Activated CD8-positive, alpha-beta memory T cell treated with anti-CD3 and anti-CD28 coated beads for 4 hours (primary cell): ENCODE results near the gene ZFYVE21.
"Not testable (repeated sequence)": the region's sequence is repeated elsewhere in the genome, so short reads cannot be mapped to it uniquely, and the experiment has no call there.

Experiments
- DNase-seq, 2 donors: peaks; one replicate each; pipeline ENCODE4 v3.0.0-alpha.2; 2020; ENCODE audit warnings: low read depth in 2 of 2

Gene ZFYVE21

GRCh38 chr14:103715052-103716000, at the start of gene ZFYVE21, which contains the start of gene XRCC3:
Gene ZFYVE21 (plus strand): TSS chr14:103715810. CDS start chr14:103715842, 32 bp downstream.
Gene XRCC3 (minus strand): TSS chr14:103715451. CDS start chr14:103711087, 4,364 bp downstream.
- peak; percentile 99 for DNase-seq

- DNase-seq: no peak
These were observed 47.9 kb upstream of the ZFYVE21 start for GRCh38 chr14:103667671-103668070.

GRCh38 chr14:103668117-103668516, 47.5 kb upstream of the ZFYVE21 start:
- no peak for DNase-seq

- no peak for DNase-seq
These were observed 46.2 kb upstream of the ZFYVE21 start for GRCh38 chr14:103669370-103669769.

DNA sequence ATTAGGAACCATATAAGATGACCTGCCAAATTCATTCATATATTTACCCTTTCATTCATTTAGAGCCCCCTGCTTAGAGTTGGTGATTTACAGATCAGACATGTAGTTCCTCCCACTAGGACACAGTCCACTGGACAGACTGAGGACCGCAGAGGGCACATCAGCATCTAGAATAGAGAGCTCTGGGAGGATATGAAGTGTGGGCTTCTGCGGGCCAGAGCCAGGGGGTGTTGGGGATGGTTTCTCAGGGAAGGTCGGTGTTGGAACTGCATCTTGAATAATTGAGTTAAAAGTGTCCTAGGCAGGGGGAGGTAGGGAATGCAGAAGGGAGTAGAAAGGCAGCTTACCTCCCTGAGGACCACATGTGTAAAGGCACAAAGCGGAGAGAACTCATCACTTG, 43.7 kb upstream of the ZFYVE21 start:
- no peak for DNase-seq

- DNase-seq: no peak
These were observed 39.7 kb upstream of the ZFYVE21 start for GRCh38 chr14:103675957-103676356.

DNA sequence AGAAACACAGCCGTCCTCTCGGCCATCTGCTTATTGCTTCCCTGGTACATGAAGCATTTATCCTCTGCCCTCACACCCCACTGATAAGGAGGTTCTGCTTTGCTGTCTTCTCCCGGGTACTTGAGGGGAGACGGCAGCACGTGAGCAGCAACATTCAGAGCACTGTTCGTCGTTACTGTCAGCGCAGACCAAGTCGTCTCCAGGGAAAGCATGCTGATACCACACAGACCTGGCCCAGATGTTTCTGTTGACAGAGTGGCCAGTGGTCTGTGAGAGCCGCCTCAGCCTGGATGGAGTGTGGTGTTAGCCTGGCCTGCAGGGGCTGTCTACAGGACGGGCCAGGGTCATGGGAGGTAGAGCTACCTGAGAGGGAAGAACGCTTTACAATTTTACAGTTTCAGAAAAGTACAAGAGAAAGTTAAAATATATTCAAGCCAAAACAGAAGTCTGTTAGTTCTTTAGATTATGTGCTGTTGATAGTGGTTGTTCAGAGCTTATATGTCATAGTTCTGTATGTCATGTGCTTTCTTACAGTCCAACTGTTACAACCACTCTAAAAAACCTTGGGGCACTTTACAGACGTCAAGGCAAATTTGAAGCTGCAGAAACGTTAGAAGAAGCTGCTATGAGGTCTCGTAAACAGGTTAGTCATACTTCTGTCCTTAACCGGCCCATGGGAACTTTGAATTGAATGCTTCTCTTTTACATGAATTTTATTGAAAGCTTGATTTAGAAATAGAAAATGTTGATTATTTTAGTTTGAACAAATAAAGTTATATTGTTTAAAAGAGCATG, 38.5 kb upstream of the ZFYVE21 start:
- no peak for DNase-seq

DNA sequence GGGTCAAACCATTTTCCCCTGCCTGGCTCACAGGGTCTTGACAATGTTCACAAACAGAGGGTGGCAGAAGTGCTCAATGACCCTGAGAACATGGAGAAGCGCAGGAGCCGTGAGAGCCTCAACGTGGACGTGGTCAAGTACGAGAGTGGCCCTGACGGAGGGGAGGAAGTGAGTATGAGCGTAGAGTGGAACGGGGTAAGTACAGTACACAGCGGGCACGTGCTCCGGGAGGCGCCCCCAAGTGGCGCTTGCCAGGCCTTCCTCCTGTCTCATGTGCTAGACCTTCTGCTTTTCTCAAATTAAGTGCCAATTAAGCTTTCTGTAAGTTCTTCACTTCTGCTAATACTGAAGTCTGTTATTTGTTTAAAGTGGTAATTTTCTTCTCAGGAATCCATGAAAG, 36.3 kb upstream of the ZFYVE21 start:
- peak in 1 of 2 donors; percentile 7 for DNase-seq

DNA sequence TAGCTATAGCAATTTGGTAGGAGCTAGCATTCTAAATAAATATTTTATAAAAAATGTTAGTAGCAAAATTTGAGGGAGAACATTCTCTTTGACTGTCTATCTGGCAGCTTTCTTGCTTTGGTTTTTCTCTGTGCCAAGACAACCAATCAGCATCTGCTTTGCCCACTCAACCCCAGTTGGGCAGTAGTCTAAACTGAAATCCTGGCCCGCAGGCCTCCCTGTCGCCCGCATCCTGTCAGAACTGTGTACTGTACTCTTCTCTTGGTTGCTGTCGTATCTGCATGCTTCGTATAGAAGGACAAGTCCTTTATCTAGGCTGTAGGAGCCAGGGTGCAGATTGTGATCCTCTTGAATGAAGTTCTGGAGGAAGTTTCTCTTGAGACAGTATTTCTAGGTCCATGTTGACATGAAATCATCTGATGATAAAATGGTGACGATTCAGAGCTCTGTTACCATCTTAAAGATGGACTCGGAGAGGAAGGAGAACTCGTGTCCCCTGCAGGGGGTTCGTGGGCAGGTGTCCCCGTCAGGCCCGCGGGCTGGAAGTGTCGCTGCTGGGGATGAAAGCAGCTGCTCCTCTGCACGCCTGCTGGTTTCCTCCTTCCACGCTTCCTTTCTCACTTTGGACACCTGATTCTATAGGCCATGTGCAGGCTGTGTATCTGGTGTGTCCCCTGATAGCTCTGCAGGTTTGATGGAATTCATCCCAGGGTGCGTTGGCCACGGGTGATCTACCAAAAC, 34.9 kb upstream of the ZFYVE21 start:
- DNase-seq: no peak

DNA sequence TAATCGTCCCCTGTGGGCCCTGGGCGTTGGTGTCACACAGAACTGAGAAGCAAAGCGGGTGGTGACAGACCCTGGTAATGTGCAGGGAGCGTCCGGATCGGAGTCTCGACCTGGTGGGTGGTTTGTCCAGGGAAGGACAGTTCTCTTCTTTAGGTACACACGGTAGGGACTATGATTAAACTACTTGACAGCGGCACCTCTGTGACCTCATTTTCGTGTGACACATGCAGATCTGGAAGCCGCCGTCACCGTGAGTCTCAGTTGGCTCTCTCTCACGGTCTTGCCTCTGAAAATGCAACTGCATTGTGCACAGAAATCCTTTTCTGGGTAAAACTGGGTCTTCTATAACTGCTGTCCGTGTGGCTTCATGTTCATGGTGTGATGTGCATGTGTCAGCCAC, 32.5 kb upstream of the ZFYVE21 start:
- DNase-seq: no peak

DNA sequence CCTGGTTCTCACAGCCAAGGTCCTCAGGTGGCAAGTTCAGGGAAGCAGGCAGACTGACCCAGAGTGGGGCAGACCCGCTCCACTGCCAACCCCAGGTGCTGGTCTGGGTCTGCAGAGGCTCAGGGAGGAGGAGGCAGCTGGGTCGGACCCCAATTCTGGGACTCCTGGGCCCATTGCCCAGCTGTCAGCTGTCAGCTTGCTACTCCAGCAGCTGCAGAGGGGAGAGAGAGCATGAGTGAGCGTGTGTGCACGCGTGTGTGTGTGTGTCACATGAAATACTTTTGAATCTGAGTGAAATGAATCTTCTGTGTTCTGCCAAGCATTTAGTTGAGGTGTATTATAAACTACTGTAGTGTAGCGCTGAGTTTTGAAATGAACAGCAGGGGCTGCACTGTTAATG, 31.1 kb upstream of the ZFYVE21 start:
- DNase-seq: no peak

GRCh38 chr14:103684871-103685270, 30.7 kb upstream of the ZFYVE21 start:
- no peak for DNase-seq

DNA sequence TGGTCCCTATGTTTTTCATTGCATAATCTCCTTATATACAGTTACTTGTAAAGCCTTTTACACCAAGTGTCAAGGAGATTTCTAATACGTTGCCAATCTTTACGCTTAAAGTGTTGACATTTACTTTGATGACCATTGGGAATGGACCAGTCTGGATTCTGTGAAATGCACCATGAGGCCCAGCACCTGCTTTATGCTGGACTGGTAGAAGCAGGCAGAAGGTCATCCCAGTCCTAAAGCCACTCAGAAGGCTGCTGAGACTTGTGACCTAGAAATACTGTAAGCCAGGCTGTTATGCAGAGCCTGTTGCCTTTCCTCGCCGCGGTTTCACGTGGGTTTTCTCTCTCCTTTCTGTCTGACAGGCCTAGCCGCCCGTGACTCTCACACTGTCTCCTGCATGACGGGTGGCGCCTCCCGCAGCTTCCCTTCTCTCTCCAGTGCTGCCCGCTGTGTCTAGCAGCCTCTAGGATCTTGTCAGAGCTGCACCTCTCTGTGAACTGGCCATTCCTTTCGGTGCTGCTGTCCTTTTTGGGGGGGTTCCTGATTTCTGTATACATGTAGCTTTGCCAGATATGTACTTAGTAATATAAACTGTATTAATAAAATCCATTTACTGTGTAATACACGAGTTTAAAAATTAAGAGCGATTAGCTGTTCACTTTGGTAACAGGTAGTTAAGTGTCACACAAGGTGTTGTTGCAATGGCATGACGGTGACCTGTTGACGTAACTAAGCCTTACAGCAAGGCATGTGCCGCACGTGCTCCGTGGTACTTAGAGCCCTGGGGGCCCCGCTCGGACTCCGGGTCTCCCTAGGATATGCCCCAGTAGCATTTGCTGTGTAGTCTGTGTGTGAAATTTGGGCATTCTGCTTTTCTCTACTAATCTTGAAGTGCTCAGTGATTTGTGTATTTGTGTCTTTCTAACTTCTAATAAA, 30.1 kb upstream of the ZFYVE21 start:
- no peak for DNase-seq

GRCh38 chr14:103686831-103687485, 28.7 kb upstream of the ZFYVE21 start:
- DNase-seq: no peak

GRCh38 chr14:103687712-103688111, 27.9 kb upstream of the ZFYVE21 start:
- no peak for DNase-seq

DNA sequence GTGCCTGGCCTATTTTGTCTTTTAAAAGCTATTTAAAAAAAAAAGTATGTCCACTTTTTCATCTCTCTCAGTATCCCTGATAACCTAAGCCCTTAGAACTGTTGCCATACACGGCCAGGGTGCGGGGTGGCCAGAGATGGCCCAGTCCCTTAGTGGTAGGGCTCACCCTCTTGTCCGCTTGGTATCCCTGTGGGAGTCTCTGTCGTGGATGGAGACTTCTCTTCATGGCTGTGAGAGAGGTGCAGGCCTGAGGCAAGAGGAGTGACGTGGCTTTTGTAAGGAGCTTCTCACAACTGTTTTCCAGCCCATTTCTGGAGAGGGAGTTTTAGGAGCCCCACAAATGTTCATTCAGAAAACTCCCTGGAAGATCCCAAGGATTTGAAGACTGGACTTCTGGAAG, 27.2 kb upstream of the ZFYVE21 start:
- no peak for DNase-seq

GRCh38 chr14:103688906-103689902, 26.4 kb upstream of the ZFYVE21 start:
- DNase-seq: no peak

DNA sequence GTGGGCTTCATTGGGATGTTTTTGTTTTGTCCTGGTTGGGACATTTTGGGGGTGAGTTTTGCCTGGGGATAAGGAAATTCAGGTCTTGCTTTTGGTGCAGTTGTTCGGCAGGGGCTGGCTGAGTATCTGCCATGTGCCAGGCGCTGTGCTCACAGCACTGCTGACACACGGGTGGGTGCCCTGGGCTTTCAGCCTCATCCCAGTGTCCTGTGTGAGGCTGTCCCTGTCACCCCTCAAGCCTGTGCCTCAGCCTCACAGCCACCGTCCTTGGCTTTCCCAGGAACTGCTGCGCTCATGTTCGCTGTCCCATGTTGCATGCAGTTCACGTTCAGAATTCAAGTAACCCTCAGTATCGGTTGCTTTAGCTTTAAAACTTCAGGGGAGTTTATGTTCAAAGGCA, 25.3 kb upstream of the ZFYVE21 start:
- DNase-seq: no peak

GRCh38 chr14:103691655-103692054, 24.0 kb upstream of the ZFYVE21 start:
- not testable (repeated sequence) for DNase-seq
